Activated T-cell treated with anti-CD3 and anti-CD28 coated beads, Interleukin-2, amount 50 U/mL, for 48 hours (primary cell): ENCODE measurements around the gene ANTXR2.
"Not testable (repeated sequence)": the region's sequence is repeated elsewhere in the genome, so short reads cannot be mapped to it uniquely, and the experiment has no call there.

Experiments
- DNase-seq, 2 experiments: peaks; one replicate each; pipeline ENCODE4 v3.0.0-alpha.2; 2020

ANTXR2 gene

DNA sequence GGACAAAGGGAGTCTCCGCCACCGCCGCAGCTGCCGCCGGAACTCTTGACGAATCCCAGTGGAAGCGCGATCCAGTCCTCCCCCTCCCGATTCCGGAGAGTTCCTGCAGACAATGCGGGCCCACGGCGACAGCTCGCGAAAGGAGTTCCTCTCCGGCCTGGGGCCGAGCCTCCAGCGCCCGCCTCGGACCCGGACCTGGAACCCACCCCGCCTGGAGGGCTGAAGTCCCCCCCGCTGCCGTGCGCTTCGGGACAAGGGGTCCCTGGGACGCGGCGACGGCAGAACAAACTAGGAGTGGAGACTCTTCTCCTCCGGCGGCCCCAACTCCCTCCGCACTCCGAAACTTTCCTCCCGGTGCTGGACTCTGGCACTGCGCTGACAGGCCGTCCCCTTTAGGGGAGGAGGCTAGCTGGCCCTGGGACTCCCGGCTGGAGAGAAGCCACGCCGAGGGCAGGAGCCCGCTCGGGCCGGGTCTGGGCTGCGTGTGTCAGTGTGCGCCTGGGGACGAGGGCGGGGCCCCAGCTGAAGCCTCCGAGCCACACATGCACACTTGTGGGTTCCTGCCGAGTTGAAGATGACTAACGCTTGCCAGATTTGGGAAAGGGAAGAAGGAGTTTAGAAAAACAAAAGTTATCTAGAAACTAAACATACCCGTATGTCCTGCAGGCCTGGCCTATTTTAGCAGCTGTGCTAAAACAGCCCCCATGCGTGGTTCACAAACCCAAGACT is at the start of gene ANTXR2:
ANTXR2 (minus strand) TSS at position 486 of the 729 bp plus-strand sequence. CDS start 669 bp downstream, outside the sequence.
- peak; percentile 71 to 73 for DNase-seq

- DNase-seq: not testable (repeated sequence)
These were observed 48.8 kb upstream of the ANTXR2 start for GRCh38 chr4:80121815-80122214.

DNA sequence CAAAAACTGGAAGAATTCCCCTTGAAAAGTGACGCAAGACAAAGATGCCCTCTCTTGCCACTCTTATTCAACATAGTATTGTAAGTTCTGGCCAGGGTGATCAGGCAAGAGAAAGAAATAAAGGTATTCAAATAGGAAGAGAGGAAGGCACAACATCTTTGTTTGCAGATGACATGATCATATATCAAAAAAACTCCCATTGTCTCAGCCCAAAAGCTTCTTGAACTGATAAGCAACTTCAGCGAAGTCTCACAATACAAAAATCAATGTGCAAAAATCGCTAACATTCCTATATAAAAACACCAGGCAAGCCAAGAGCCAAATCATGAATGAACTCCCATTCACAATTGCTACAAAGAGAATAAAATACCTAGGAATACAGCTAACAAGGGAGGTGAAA is 46.6 kb upstream of the ANTXR2 start:
- not testable (repeated sequence) for DNase-seq

GRCh38 chr4:80116516-80116915 is 43.5 kb upstream of the ANTXR2 start:
- no peak for DNase-seq

DNA sequence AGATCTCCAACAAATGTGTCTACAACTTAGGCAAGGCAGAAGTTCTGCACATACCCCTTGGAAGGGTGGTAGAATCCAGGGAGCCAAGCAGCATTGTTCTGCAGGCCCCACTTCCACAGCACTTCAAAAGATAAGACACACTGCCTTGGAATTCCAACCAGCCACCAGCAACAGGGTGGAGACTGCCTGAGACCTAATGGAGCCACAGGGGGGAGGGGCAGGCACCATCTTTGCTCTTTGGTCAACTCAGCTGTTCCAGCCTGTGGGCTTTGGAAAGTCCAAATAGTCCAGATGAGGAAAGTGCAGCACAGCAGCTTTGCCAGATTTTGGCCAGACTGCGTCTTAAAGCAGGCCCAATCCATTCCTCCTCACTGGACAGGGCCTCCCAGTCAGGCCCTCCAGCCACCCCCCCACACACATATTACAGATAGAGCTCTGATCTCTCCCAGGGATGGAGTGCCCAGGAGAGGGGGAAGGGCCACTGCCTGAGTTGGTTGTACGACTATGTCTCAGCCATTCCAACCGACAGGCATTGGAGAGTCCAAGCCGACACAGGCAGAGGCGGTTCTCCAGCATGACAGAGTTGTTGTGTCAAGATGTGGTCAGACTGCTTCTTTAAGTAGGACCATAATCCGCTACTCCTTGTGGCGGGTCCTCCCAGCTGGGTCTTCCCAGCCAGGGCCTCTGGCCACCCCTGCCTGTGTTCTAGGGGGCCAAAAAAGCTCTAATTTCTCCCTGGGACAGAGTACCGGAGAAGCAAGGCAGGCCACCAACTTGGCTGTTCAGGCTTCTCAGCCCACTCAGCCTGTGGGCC is 42.5 kb upstream of the ANTXR2 start:
- no peak for DNase-seq

- no peak for DNase-seq
These were observed 41.8 kb upstream of the ANTXR2 start for GRCh38 chr4:80114732-80115265.

DNA sequence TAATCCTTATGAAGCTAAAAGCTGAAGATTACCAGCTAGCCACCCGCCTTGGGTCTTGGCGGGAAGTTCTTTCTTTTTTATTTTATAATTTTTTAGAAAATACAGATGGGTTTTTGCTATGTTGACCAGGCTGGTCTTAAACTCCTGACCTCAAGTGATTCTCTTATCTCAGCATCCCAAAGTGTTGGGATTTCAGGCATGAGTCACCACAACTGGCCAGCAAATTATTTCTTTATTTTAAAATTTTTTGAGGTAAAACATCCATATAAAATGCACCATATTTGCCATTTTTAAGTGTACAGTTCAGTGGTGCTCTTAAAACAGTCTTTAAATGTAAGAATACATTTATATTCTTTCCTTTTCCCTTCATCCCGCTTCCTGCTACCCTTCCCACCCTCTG is 40.6 kb upstream of the ANTXR2 start:
- DNase-seq: no peak

DNA sequence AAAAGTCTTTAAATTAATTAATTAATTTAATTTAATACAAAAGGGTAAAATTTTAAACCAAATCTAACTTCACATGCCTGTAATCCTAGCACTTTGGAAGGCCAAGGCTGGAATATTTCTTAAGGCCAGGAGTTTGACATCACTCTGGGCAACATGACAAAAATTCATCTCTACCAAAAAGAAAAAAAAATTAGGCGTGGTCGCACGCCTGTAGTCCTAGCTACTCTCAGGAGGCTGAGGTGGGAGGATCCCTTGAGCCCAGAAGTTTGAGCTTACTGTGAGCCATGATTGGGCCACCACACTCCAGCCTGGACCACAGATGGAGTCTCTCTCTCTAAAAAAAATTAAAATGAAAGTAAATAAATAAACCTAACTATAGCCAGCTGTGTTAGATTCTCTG is 39.2 kb upstream of the ANTXR2 start:
- DNase-seq: no peak

GRCh38 chr4:80111276-80111675 is 38.2 kb upstream of the ANTXR2 start:
- DNase-seq: no peak

GRCh38 chr4:80107374-80107773 is 34.3 kb upstream of the ANTXR2 start:
- no peak for DNase-seq

DNA sequence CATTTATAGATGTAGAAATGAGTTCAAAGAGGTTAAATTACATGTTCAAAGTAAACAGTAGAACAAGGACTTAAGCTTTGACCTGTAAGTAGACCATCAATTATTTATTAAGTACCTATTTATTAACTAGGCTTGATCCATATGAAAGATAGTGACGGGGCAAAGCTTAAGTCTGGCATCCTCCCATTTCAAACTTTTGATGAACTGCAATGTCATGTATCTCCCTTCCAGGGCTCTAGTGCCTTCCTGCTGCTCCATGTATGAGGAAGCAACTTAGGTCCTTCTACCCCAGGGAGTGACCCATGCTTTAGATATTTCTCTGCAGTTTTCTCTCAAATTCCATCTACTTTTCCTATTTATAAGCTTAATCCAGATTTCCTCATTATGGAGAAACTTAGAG is 31.9 kb upstream of the ANTXR2 start:
- DNase-seq: no peak

GRCh38 chr4:80103629-80104028 is 30.6 kb upstream of the ANTXR2 start:
- no peak for DNase-seq

DNA sequence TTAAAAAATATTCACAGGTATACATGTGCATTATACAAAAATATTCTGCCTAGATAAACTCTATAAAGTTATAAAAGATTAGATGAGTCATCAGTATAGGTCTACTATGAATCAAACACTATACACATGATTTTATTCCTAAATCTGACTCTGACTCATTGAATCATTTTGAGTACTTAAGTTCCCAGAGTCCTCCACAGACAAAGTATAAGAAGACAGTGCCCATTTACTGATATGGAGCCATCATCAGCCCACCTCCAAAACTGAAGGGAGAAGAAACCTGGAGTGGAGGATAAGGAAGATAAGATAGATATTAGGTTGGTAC is 28.7 kb upstream of the ANTXR2 start:
- no peak for DNase-seq

GRCh38 chr4:80101071-80101791 is 28.2 kb upstream of the ANTXR2 start:
- DNase-seq: no peak

DNA sequence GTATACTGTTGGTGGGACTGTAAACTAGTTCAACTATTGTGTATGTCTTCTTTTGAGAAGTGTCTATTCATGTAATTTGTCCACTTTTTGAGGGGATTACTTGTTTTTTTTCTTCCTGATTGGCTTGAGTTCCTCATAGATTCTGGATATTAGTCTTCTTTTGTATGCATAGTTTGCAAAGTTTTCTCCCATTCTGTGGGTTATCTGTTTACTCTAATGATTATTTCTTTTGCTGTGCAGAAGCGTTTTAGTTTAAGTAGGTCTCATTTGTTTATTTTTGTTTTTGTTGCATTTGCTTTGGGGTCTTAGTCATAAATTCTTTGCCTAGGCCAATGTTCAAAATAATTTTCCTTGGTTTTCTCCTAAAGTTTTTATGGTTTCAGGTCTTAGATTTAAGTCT is 26.6 kb upstream of the ANTXR2 start:
- no peak for DNase-seq

GRCh38 chr4:80098635-80099034 is 25.6 kb upstream of the ANTXR2 start:
- DNase-seq: no peak

DNA sequence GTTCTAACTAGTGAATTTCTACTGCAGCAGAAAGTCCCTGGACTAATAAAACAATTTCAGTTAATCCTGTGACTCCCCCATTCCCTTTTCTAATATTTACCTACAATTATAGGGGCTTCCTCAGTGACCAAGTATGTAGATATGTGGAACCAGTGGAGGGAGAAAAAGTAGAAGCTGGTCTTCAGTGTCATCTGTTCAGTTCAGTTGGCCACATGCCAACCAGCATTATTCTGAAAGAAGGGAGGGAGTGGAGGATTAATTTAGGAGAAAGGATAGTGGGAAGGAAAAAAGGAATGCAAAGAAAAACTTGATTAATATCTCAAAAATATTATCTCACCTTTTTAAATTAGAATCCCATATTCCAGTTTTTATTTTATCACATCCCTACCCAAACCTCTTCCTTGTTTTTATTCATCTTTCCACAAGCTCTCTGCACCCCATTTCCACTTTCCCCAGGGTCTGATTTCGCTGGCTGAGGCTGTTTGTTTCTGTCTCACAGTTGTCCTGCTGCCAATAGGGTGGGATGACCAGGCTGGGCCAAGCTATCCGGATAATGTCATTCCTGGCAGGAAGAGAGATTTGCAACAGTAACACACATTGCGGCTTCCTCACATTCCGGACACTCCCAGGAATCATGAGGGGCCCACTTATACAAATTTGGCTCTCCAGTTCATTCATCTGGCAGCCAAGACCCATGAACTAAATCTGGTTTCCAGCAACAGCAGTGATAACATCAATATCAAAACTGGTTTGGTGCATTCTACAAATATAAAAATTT is 24.6 kb upstream of the ANTXR2 start:
- no peak for DNase-seq

DNA sequence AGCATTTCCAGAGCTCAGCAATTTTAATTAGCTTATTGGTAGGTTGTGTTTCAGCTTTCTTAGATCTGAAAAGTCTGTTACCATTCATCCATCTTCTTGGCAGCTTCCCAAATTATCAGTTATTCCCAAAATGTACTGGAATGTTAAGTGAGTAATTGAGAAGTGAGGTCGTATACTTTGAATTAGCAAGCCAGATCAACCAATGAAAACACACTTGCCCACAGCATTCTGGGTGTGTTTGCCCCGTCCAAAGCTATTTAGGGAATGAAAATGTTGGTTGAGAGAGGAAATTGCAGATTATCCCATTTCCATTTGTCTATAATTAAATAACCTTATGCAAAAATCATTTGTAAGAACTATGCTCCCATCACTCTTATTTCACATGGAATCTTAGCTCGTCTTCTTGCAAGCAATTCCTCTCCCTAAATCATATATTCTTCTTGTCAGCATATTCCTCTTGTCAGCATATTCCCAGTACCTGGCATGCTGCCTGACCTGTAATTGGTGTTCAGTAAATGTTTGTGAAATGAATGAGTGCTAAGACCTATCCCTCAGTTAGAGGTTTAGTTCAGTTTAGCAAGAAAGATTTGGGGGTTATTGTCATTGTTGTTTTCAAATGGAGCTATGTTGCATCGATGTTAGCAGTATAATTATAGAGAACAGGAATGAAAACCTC is 23.3 kb upstream of the ANTXR2 start:
- no peak for DNase-seq

- no peak for DNase-seq
These were observed 21.2 kb upstream of the ANTXR2 start for GRCh38 chr4:80094191-80094590.

- no peak for DNase-seq
These were observed 20.5 kb upstream of the ANTXR2 start for GRCh38 chr4:80093563-80093962.

DNA sequence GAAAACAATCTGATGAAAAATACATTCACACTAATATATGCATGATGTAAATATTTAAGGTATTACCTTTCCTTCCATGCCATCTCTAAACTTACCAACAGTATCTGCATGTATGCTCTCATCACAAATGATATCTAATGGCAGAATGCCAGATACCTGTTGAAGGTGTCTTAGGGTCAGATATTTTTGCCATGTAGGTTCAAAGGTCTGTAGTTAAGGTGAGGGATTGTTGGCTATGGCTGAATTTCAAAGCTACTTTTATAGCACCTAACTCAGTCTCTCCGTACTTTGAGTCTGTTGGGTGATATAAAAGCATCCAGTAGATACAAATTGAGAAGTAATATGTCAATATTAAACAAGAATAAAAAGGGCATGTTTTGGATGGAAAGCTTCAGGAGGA is 19.8 kb upstream of the ANTXR2 start:
- no peak for DNase-seq

GRCh38 chr4:80092088-80092487 is 19.1 kb upstream of the ANTXR2 start:
- DNase-seq: no peak
